K562 (cell line): ENCODE data around the gene CD2. TPM values are rescaled to one million over a fixed set of nuclear protein-coding genes. Genes with fewer than 3 reads are reported as not detected.

ENCODE experiments used
- CREB5 ChIP-seq: fragments of 250-450 bp; sonication (Bioruptor Pico); IDR thresholded peaks from 2 replicates; pipeline ENCODE4 v1.5.0; 2020; ENCODE audit warnings: mild to moderate bottlenecking
- ERF ChIP-seq: fragments of 450-650 bp; formaldehyde crosslinking; IDR thresholded peaks from 2 replicates; pipeline ENCODE4 v1.4.0; 2020; ENCODE audit warnings: mild to moderate bottlenecking, mixed read lengths
- GATAD2A ChIP-seq: fragments of 450-650 bp; IDR thresholded peaks from 2 replicates; pipeline ENCODE4 v1.6.1; 2017
- KDM4B ChIP-seq, 2 experiments: fragments of 450-650 bp in 1 of 2; sonication (generic) in 1 of 2; IDR thresholded peaks; 2 replicates each; pipeline ENCODE4 v1.6.1; 2016 to 2017; ENCODE audit warnings: borderline replicate concordance in 2 of 2, antibody characterized with exemption in 1 of 2, low read depth in 1 of 2, mild to moderate bottlenecking in 1 of 2
- NCOR1 ChIP-seq: fragments of 450-650 bp; IDR thresholded peaks from 2 replicates; pipeline ENCODE4 v1.6.1; 2016; ENCODE audit warnings: mild to moderate bottlenecking, moderate library complexity
- NFXL1 ChIP-seq: fragments of 450-650 bp; formaldehyde crosslinking; IDR thresholded peaks from 2 replicates; pipeline ENCODE4 v1.4.0; 2021; ENCODE audit warnings: mild to moderate bottlenecking
- SPI1 ChIP-seq: IDR thresholded peaks from 2 replicates; pipeline ENCODE4 v1.6.1; 2011; ENCODE audit warnings: low read depth, low read length, control low read depth, borderline replicate concordance
- TFAP4 ChIP-seq: sonication (generic); formaldehyde crosslinking; IDR thresholded peaks from 2 replicates; pipeline ENCODE4 v1.8.0; 2022; ENCODE audit warnings: missing genetic modification reagents, mild to moderate bottlenecking, moderate library complexity, borderline replicate concordance
- TSC22D4 ChIP-seq: fragments of 450-650 bp; IDR thresholded peaks from 2 replicates; pipeline ENCODE4 v1.6.1; 2016; ENCODE audit warnings: missing genetic modification characterization, missing biosample characterization, control low read depth
- YY1 ChIP-seq, 3 experiments: IDR thresholded peaks; 2 replicates each; pipeline ENCODE4 v1.6.1; 2011; ENCODE audit warnings: low read length in 2 of 3, mild to moderate bottlenecking in 2 of 3, moderate library complexity in 2 of 3, borderline replicate concordance in 1 of 3, control low read depth in 1 of 3, low read depth in 1 of 3; ENCODE audit not compliant: insufficient read depth in 3 of 3, insufficient replicate concordance in 2 of 3, control insufficient read depth in 1 of 3, insufficient read length in 1 of 3; ENCODE audit errors: extremely low read depth in 1 of 3
- ZBTB8A ChIP-seq: fragments of 450-650 bp; IDR thresholded peaks from 2 replicates; pipeline ENCODE4 v1.6.1; 2018; ENCODE audit warnings: mild to moderate bottlenecking, moderate library complexity; ENCODE audit not compliant: partially characterized antibody
- ZC3H11A ChIP-seq: IDR thresholded peaks from 2 replicates; pipeline ENCODE4 v1.6.1; 2012; ENCODE audit warnings: low read depth, low read length, improper control_type of control experiment
- ZNF639 ChIP-seq, 2 experiments: fragments of 200-800 bp in 1 of 2; sonication (Bioruptor generic) in 1 of 2; sonication (generic) in 1 of 2; formaldehyde crosslinking in 1 of 2; IDR thresholded peaks in 1 of 2; conservative IDR thresholded peaks in 1 of 2; 2 replicates each; pipeline versions ENCODE4 v1.5.0 to v1.6.1; 2016 to 2020; ENCODE audit warnings: missing compliant biosample characterization in 1 of 2, missing genetic modification characterization in 1 of 2, missing genetic modification reagents in 1 of 2
- ZNF778 ChIP-seq: fragments of 450-650 bp; formaldehyde crosslinking; IDR thresholded peaks from 2 replicates; pipeline ENCODE4 v1.4.0; 2020; ENCODE audit warnings: mild to moderate bottlenecking, moderate library complexity
- ZNF780A ChIP-seq: fragments of 250-450 bp; sonication (Bioruptor Pico); IDR thresholded peaks from 2 replicates; pipeline ENCODE4 v1.5.0; 2021; ENCODE audit warnings: mild to moderate bottlenecking
- polyA plus RNA-seq, 8 experiments: library from polyadenylated mRNA; depleted of rRNA in 4 of 8; stranded (reverse) in 5 of 8; unstranded in 3 of 8; fragments of >200 nt; fragmentation: Nextera tagmentation in 2 of 8; fragmentation: Illumina TruSeq in 1 of 8; extraction: Ambion mirVana in 2 of 8; extraction: Trizol in 1 of 8; gene quantifications; 2 replicates each; pipeline versions ENCODE4 v1.2.1 to v1.2.3, GENCODE V29; 2011 to 2014; ENCODE audit warnings: inconsistent platforms in 1 of 8, missing spikeins in 1 of 8
- total RNA-seq, 7 experiments: library from RNA; depleted of rRNA in 6 of 7; stranded (reverse); fragments of >200 nt in 6 of 7; fragmentation: Illumina TruSeq in 2 of 7; extraction: Trizol in 2 of 7; gene quantifications; 2 replicates each; pipeline versions ENCODE4 v1.2.1 to v1.2.3, GENCODE V29; 2011 to 2021; ENCODE audit warnings: low replicate concordance in 1 of 7
- TF ChIP-seq, protein P1 (sequence below), 2 experiments: fragments of 450-650 bp; conservative IDR thresholded peaks; 2 replicates each; pipeline ENCODE4 v1.6.1; 2017; ENCODE audit warnings: mild to moderate bottlenecking in 2 of 2, moderate library complexity in 2 of 2
- TF ChIP-seq, protein P2 (sequence below): fragments of 250-450 bp; sonication (Bioruptor Pico); IDR thresholded peaks from 2 replicates; pipeline ENCODE4 v1.5.0; 2021; ENCODE audit warnings: mild to moderate bottlenecking, moderate library complexity

CD2 gene
- total and polyA plus RNA-seq, 9 of the 15 experiments (the other 6 are each of a cell fraction or from before 2014, with no cell fraction given) = 0.07 to 0.16 TPM; not detected in 7

GRCh38 chr1:116817582-116818064 is 63.4 kb downstream of the CD2 start (continued):
- no peak for TF ChIP-seq CREB5
- TF ChIP-seq, protein P1, sequence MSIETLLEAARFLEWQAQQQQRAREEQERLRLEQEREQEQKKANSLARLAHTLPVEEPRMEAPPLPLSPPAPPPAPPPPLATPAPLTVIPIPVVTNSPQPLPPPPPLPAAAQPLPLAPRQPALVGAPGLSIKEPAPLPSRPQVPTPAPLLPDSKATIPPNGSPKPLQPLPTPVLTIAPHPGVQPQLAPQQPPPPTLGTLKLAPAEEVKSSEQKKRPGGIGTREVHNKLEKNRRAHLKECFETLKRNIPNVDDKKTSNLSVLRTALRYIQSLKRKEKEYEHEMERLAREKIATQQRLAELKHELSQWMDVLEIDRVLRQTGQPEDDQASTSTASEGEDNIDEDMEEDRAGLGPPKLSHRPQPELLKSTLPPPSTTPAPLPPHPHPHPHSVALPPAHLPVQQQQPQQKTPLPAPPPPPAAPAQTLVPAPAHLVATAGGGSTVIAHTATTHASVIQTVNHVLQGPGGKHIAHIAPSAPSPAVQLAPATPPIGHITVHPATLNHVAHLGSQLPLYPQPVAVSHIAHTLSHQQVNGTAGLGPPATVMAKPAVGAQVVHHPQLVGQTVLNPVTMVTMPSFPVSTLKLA (conservative IDR thresholded peaks at IDR 0.05) = no peak
- no peak for TF ChIP-seq NCOR1
- TF ChIP-seq ZNF778 (CRISPR knock-in tag) = no peak
- TF ChIP-seq ZNF780A (CRISPR knock-in tag) = no peak
- TF ChIP-seq KDM4B (IDR thresholded peaks at IDR 0.05; ENCODE audit: borderline replicate concordance in 2 of 2, low read depth in 1 of 2) = no peak
- no peak for TF ChIP-seq GATAD2A
- TF ChIP-seq ZBTB8A = no peak
- TF ChIP-seq YY1 (IDR thresholded peaks at IDR 0.05; ENCODE audit: borderline replicate concordance in 1 of 3, control insufficient read depth in 1 of 3, extremely low read depth in 1 of 3, insufficient read depth in 3 of 3, insufficient read length in 1 of 3, insufficient replicate concordance in 2 of 3, low read depth in 1 of 3, low read length in 2 of 3) = peak in 2 of 3 experiments; percentile 67 to 82
- no peak for TF ChIP-seq SPI1
- TF ChIP-seq TSC22D4 = no peak
- TF ChIP-seq ZC3H11A = no peak
- TF ChIP-seq, protein P2, sequence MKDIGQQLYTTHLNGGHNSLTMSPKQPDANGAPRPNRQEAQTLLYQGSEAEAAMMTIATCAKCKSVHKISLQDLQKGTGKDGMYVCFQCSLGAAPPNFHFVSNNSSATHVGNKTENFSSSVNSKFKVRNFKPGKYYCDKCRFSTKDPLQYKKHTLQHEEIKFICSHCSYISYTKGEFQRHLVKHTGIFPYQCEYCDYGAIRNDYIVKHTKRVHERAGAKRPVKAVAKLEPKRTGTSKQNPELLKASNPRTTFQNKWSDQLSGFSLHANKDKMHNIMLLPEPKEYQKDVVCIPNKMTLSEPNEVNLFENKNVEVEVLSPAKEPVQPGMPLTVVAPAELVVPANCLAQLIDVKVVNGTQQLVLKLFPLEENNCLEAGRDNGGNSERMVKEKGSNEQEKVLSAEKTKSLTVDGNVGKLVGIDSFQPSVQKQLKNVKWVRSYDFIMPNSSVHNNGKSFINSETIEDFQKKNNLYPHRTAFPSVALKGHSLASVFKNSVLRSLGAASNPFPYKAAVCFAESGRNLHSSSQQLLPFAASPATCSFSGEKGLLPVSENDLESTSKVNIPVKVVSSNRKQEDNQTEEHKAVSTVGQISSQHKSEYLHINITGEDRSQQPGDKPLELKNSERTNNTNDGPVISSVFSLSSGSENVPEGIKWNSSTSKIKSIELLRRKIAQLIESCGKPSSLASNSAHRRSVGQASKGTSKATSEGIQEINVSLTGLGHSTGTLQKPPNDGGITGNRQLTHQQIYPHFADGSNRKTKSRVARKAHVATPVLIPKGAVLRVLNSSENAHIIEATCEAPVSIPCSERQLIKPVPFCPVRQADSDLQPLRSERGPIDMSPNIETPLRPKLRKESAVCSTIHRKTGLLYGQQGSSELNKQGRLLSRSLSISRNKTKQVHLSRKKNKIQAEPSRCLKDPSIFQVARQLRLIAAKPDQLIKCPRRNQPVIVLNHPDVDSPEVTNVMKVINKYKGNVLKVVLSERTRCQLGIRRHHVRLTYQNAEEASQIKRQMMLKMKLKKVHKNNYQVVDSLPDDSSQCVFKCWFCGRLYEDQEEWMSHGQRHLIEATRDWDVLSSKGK (CRISPR knock-in tag) = no peak
- no peak for TF ChIP-seq NFXL1 (CRISPR knock-in tag)
- no peak for TF ChIP-seq ERF
- TF ChIP-seq TFAP4 (CRISPR knock-in tag) = peak; percentile 62
- no peak for TF ChIP-seq ZNF639 (CRISPR knock-in tag; conservative IDR thresholded peaks at IDR 0.05 in 1 of 2, IDR thresholded peaks at IDR 0.05 in 1 of 2)
